Measurements from ENCODE around the gene CLDN14.

GRCh38 chr21:36463204-36463603, 16.7 kb downstream of the CLDN14 start:
- TF ChIP-seq, protein P1, sequence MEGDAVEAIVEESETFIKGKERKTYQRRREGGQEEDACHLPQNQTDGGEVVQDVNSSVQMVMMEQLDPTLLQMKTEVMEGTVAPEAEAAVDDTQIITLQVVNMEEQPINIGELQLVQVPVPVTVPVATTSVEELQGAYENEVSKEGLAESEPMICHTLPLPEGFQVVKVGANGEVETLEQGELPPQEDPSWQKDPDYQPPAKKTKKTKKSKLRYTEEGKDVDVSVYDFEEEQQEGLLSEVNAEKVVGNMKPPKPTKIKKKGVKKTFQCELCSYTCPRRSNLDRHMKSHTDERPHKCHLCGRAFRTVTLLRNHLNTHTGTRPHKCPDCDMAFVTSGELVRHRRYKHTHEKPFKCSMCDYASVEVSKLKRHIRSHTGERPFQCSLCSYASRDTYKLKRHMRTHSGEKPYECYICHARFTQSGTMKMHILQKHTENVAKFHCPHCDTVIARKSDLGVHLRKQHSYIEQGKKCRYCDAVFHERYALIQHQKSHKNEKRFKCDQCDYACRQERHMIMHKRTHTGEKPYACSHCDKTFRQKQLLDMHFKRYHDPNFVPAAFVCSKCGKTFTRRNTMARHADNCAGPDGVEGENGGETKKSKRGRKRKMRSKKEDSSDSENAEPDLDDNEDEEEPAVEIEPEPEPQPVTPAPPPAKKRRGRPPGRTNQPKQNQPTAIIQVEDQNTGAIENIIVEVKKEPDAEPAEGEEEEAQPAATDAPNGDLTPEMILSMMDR (IDR thresholded peaks at IDR 0.05 in 8 of 11, conservative IDR thresholded peaks at IDR 0.05 in 3 of 11), result no peak
- no peak for TF ChIP-seq POLR2AphosphoS5 (IDR thresholded peaks at IDR 0.05)
